Duodenal mucosa (tissue), 2 donors: ENCODE data around the gene HIVEP1.

Experiments
- H3K27ac ChIP-seq: one replicate; pipeline ENCODE4 v1.7.0; 2013; ENCODE audit warnings: low read depth, low read length
- H3K27me3 ChIP-seq, 2 donors: one replicate each; pipeline ENCODE4 v1.7.0; 2013; ENCODE audit warnings: low read length in 2 of 2, control low read depth in 1 of 2; ENCODE audit not compliant: insufficient read depth in 2 of 2, control insufficient read depth in 1 of 2
- H3K36me3 ChIP-seq, 2 donors: one replicate each; pipeline ENCODE4 v1.7.0; 2013; ENCODE audit warnings: low read length in 2 of 2, control low read depth in 1 of 2; ENCODE audit not compliant: insufficient read depth in 2 of 2, control insufficient read depth in 1 of 2
- H3K4me1 ChIP-seq, 2 donors: one replicate each; pipeline ENCODE4 v1.7.0; 2013; ENCODE audit warnings: low read length in 2 of 2, control low read depth in 1 of 2; ENCODE audit not compliant: insufficient read depth in 2 of 2, control insufficient read depth in 1 of 2
- H3K4me3 ChIP-seq, 2 donors: one replicate each; pipeline ENCODE4 v1.7.0; 2013; ENCODE audit warnings: low read length in 2 of 2, low read depth in 1 of 2
- H3K9ac ChIP-seq, 2 donors: one replicate each; pipeline ENCODE4 v1.7.0; 2013; ENCODE audit warnings: low read length in 2 of 2, low read depth in 1 of 2
- H3K9me3 ChIP-seq, 2 donors: one replicate each; pipeline ENCODE4 v1.7.0; 2013; ENCODE audit warnings: low read length in 2 of 2, control low read depth in 1 of 2; ENCODE audit not compliant: control insufficient read depth in 1 of 2

The HIVEP1 gene

GRCh38 chr6:12078014-12078413 is 65.9 kb downstream of the HIVEP1 start:
- Histone ChIP-seq H3K4me1 (peaks cover 0 to 5% of the 10 kb centered on the region in 2 donors), H3K27me3 (no peaks in the 10 kb centered on the region), H3K36me3 (no peaks in the 10 kb centered on the region), H3K9me3 (no peaks in the 10 kb centered on the region), H3K9ac (no peak overlapping the region), H3K27ac (no peak overlapping the region), H3K4me3 (no peak overlapping the region)

- no peaks in the 10 kb centered on the region for H3K4me1 ChIP-seq
- H3K9me3 ChIP-seq: no peaks in the 10 kb centered on the region
- no peak overlapping the region for H3K4me3 ChIP-seq
- no peaks in the 10 kb centered on the region for H3K27me3 ChIP-seq
- no peak overlapping the region for H3K9ac ChIP-seq
- no peaks in the 10 kb centered on the region for H3K36me3 ChIP-seq
- H3K27ac ChIP-seq: no peak overlapping the region
These were observed 69.7 kb downstream of the HIVEP1 start for GRCh38 chr6:12081771-12082170.

GRCh38 chr6:12082368-12082767 is 70.3 kb downstream of the HIVEP1 start:
- Histone ChIP-seq H3K4me3 (no peak overlapping the region), H3K36me3 (no peaks in the 10 kb centered on the region), H3K27me3 (no peaks in the 10 kb centered on the region), H3K27ac (no peak overlapping the region), H3K9ac (no peak overlapping the region), H3K4me1 (no peaks in the 10 kb centered on the region), H3K9me3 (no peaks in the 10 kb centered on the region)

- no peak overlapping the region for H3K9ac ChIP-seq
- no peaks in the 10 kb centered on the region for H3K36me3 ChIP-seq
- H3K4me3 ChIP-seq: no peak overlapping the region
- no peak overlapping the region for H3K27ac ChIP-seq
- no peaks in the 10 kb centered on the region for H3K27me3 ChIP-seq
- H3K4me1 ChIP-seq: no peaks in the 10 kb centered on the region
- no peaks in the 10 kb centered on the region for H3K9me3 ChIP-seq
These were observed 71.2 kb downstream of the HIVEP1 start for GRCh38 chr6:12083302-12083701.

- no peaks in the 10 kb centered on the region for H3K36me3 ChIP-seq
- H3K4me3 ChIP-seq: no peak overlapping the region
- no peaks in the 10 kb centered on the region for H3K27me3 ChIP-seq
- no peak overlapping the region for H3K9ac ChIP-seq
- no peaks in the 10 kb centered on the region for H3K4me1 ChIP-seq
- H3K9me3 ChIP-seq: no peaks in the 10 kb centered on the region
- no peak overlapping the region for H3K27ac ChIP-seq
These were observed 71.7 kb downstream of the HIVEP1 start for GRCh38 chr6:12083763-12084162.

- H3K27me3 ChIP-seq: no peaks in the 10 kb centered on the region
- H3K36me3 ChIP-seq: peaks cover 0 to 3% of the 10 kb centered on the region in 2 donors
- no peak overlapping the region for H3K4me3 ChIP-seq
- H3K9me3 ChIP-seq: no peaks in the 10 kb centered on the region
- H3K27ac ChIP-seq: no peak overlapping the region
- no peak overlapping the region for H3K9ac ChIP-seq
- H3K4me1 ChIP-seq: no peaks in the 10 kb centered on the region
These were observed 72.6 kb downstream of the HIVEP1 start for GRCh38 chr6:12084681-12085080.

DNA sequence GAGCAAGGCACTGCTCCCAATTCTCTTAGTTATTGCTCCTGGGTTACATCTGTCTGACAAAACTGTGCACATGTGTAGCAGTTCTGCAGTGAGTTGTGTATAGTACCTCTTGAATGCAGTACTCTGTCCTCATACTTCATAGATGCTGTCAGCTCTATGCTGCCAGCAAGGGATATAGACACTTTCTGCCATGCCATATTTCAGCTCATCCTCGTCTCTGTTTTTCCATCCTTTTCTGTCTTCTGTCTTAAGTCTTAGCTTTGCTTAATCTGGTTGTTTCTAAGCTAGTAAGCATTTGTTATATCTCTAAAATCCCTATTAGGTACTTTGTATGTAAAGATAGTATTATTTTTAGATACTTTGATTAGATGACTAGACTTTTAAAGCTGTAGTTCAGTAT is 76.4 kb downstream of the HIVEP1 start:
- Histone ChIP-seq H3K27ac (no peak overlapping the region), H3K9me3 (no peaks in the 10 kb centered on the region), H3K4me3 (no peak overlapping the region), H3K9ac (no peak overlapping the region), H3K4me1 (no peaks in the 10 kb centered on the region), H3K36me3 (peaks cover 0 to 3% of the 10 kb centered on the region in 2 donors), H3K27me3 (no peaks in the 10 kb centered on the region)

DNA sequence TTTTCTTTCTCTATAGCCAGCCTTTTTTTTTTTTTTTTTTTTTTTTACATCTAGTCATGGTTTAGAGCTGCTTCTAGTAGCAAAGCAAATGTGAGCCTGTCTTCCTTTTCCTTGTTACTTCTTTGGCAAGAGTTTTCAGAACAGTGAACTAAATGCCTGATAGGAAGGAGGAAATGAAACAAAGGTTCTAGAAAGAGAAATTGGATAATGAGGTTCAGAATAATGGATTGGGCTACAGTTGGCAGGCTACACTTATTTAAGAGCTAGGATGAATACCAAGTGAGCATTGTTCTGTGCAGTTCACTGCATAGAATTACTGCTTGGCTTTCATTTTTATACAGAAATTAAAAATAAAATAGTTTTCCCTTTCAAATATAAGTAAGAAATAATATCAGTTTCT is 78.6 kb downstream of the HIVEP1 start:
- Histone ChIP-seq H3K27me3 (no peaks in the 10 kb centered on the region), H3K9me3 (no peaks in the 10 kb centered on the region), H3K4me1 (no peaks in the 10 kb centered on the region), H3K9ac (no peak overlapping the region), H3K4me3 (no peak overlapping the region), H3K27ac (no peak overlapping the region), H3K36me3 (peaks cover 0 to 3% of the 10 kb centered on the region in 2 donors)

- Histone ChIP-seq H3K27me3 (no peaks in the 10 kb centered on the region), H3K9ac (no peak overlapping the region), H3K27ac (no peak overlapping the region), H3K36me3 (peaks cover 0 to 3% of the 10 kb centered on the region in 2 donors), H3K4me1 (no peaks in the 10 kb centered on the region), H3K9me3 (no peaks in the 10 kb centered on the region), H3K4me3 (no peak overlapping the region)
These were observed 80.7 kb downstream of the HIVEP1 start for GRCh38 chr6:12092762-12093161.

GRCh38 chr6:12094689-12095088 is 82.6 kb downstream of the HIVEP1 start:
- Histone ChIP-seq H3K4me1 (no peaks in the 10 kb centered on the region), H3K27ac (no peak overlapping the region), H3K9me3 (no peaks in the 10 kb centered on the region), H3K9ac (no peak overlapping the region), H3K36me3 (no peaks in the 10 kb centered on the region), H3K27me3 (no peaks in the 10 kb centered on the region), H3K4me3 (no peak overlapping the region)

DNA sequence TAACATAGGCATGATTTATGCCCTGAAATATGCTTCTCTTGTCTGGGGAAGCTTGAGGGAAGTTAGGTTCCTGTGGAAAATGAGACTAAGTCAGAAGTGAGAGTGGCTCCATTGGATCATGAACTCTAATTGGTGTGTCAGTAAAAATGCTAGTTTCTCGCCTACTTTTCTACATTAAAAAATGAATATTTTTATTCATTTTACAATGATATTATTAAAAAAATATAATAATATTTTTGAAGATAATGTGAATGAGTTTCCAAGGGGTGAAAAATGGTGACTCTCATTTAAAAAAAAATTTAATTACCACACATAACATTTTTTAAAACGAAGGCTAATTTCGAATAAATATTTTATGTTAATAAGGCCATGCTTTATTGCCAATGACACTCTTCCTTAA is 84.2 kb downstream of the HIVEP1 start:
- no peak overlapping the region for H3K4me3 ChIP-seq
- H3K27ac ChIP-seq: no peak overlapping the region
- H3K9ac ChIP-seq: no peak overlapping the region
- no peaks in the 10 kb centered on the region for H3K27me3 ChIP-seq
- H3K36me3 ChIP-seq: no peaks in the 10 kb centered on the region
- H3K4me1 ChIP-seq: no peaks in the 10 kb centered on the region
- no peaks in the 10 kb centered on the region for H3K9me3 ChIP-seq
